HG03108 (cell line): ENCODE measurements around the gene CSPG5.

Source experiments
- ATAC-seq: cut with Tn5 transposase; IDR thresholded peaks from one replicate; pipeline ENCODE4 v1.9.1; 2021; ENCODE audit warnings: moderate library complexity; ENCODE audit not compliant: unreplicated experiment

Gene CSPG5

DNA sequence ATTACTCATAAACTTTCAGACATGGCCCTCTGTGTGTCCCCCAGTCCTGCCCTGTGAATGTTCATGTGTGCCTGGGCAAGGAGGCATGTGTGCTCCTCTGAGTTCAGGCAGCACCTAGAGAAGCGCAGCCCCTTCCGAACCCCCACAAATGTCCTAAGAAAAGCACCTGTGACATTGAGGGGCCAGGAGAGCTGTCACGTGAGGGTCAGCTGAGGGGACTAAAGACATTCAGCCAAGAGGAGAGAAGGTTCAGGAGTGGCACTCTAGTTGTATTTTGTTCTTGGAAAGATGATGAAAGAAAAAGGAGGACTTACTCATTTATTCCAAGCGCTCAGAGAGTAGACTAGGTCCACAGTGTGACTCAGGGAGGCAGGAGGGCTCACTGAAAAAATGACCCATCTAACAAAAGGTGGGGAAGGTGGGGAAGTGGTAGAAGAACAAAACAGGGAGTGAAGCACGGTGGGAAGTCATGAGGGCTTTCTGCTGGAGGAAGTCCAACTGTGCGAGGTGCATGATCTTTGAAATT, 37.0 kb downstream of the CSPG5 start:
- ATAC-seq, result no peak

DNA sequence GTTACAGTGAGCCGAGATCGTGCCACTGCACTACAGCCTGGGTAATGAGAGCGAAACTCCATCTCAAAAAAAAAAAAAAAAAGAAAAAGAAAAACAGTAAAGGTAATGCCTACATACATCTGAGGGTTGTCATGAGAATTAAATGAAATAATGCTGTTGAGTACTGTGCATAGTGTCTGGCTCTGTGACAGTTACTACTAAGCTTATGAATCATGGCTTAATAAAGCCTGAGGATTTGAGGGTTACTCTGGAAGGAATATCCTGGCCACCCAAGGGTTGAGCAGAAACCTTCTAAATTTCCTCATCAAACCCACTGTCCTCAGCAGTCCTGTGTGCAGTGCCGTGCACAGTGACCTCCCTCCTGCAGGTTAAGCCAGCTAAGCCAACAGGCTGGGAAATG, 38.4 kb downstream of the CSPG5 start:
- ATAC-seq, result no peak

GRCh38 chr3:47536967-47537366, 41.7 kb downstream of the CSPG5 start:
- ATAC-seq, result no peak

GRCh38 chr3:47536221-47536891, 42.3 kb downstream of the CSPG5 start:
- ATAC-seq, result no peak

- ATAC-seq, result no peak
Observed at GRCh38 chr3:47533996-47534454, 44.6 kb downstream of the CSPG5 start.

GRCh38 chr3:47533481-47533880, 45.2 kb downstream of the CSPG5 start:
- no peak for ATAC-seq

DNA sequence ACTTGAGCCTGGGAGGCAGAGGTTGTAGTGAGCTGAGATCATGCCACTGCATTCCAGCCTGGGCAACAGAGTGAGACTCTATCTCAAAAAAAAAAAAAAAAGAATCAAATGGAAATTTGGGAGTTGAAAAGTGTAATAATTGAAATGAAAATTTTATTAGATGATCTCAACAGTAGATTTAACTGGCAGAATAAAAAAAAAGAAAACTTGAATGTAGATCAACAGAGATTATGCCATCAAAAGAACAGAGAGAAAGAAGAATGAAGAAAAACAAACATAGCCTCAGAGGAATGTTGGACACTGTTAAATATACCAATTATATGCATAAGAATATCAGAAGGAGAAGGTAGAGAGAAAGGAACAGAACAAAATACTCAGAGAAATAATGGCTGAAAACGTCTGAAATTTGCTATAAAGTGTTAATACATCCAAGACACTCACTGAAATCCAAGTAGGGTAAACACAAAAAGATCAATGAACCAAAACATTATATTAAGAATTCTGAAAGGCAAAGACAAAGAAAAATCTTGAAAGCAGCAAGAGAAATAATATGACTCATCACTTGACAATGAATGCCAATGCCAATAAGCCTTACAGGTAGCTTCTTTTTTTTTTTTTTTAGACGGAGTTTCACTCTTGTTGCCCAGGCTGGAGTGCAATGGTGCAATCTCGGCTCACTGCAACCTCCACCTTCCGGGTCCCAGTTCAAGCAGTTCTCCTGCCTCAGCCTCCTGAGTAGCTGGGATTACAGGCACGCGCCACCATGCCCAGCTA, 50.5 kb downstream of the CSPG5 start:
- no peak for ATAC-seq

DNA sequence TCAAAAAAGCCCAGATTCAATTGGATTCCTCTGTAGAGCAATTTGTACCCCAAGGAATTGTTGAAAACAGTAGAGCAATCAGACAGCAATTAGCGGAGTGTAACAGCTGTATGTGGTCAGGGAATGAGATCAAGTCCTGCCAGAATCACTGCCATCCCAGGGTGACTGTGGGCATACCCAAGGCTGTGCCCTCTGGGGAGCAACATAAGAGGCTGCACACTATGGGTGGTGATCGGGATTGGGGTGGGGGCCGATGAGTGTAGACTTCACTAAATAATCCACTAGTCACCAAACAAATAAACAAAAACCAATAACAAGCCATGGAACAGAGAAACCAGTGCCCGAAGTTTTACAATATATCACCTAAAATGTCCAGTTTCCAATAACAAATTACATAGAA, 53.0 kb downstream of the CSPG5 start:
- ATAC-seq, result no peak

DNA sequence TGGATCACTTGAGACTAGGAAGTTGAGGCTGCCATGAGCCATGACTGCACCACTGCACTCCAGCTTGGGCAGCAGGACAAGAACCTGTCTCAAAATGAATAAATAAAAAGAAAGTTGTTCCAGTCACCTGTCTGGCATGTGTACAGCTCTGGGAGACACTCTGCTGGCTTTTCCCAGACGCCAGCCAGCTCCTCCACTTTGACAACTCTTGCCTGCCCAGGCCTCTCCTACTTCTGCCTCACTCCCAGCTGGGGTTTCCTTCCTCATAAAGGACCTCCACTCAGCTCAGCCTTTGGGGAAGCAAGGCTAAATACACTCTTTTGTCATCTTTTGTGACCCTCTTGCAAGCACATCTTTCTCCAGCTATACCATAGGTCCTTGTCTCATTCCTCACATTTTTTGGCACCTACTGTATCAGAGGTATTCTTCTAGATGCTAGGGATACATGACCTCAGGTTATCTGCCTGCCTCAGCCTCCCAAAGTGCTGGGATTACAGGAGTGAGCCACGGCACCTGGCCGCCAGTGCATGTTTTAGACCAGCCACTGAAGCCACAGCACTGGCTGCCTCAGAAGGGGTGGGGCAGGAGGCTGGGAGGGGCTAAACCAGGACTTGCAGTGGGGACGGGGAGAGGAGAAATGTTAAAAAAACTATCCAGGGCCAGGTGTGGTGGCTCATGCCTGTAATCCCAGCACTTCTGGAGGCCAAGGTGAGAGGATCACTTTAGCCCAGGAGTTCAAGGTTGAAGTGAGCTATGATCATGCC, 55.2 kb downstream of the CSPG5 start:
- no peak for ATAC-seq

- peak; percentile 72 for ATAC-seq
Observed at GRCh38 chr3:47522082-47522987, 56.3 kb downstream of the CSPG5 start.

DNA sequence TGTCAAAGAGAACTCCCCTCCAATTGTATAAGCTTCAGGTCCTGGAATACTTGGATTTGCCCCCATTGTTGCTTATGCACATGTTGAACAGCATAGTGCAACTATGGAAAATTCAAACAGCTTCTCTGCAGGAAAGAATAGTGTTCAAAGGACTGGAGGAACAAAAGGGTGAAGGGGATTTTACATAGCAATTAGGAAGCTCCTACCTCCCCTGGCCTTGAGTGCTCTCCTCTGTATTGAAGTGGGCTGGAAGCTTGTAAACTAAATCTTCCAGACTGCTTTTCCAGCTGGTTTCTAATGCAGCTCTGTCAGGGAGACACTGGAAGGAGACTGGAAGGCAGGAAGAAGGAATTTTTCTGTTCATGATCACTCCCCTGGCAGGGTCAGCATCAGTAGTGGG, 57.9 kb downstream of the CSPG5 start:
- ATAC-seq, result no peak

- no peak for ATAC-seq
Observed at GRCh38 chr3:47517937-47518336, 60.7 kb downstream of the CSPG5 start.

GRCh38 chr3:47515864-47516319, 62.8 kb downstream of the CSPG5 start:
- no peak for ATAC-seq

GRCh38 chr3:47515100-47515499, 63.6 kb downstream of the CSPG5 start:
- no peak for ATAC-seq

- ATAC-seq, result peak; percentile 95
Observed at GRCh38 chr3:47513125-47513929, 65.3 kb downstream of the CSPG5 start, which contains the start of gene ELP6. Gene ELP6, minus strand, starts transcription at chr3:47513712. Its CDS starts 122 bp downstream, at chr3:47513590.

DNA sequence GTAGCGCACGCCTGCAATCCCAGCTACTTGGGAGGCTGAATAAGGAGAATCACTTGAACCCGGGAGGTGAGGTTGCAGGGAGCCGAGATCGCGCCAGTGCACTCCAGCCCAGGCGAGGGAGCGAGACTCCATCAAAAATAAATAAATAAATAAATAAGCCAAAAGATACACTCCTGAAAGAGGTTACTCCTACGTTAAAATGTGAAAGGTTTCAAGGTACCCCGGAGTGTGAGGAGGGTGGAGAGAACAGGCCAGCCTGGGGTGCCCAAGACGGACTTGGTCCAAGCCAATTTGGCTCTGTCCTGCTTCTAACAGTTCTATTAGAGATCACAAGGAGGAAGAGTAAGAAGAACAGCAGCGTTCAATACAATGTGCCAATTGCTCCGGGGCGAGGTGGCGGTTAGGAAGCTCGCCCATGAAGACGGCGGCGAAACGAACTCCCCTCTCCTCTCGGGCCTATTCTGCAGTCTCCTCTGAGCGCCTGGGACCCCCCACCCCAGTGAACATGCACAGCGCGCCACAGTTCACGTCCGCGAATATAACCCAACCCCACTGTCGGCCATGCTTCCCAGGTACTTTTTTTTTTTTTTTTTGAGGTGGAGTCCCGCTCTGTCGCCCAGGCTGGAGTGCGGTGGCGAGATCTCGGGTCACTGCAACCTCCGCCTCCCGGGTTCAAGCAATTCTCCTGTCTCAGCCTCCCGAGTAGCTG, 66.1 kb downstream of the CSPG5 start:
- ATAC-seq, result no peak
